Uterus (tissue), 2 donors: ENCODE measurements around the gene CHAC1.

Experiments used
- CTCF ChIP-seq, 4 experiments: fragments of 200-600 bp in 2 of 4; fragments of 450-650 bp in 2 of 4; sonication (generic) in 2 of 4; IDR thresholded peaks; one replicate each; pipeline ENCODE4 v1.5.1; 2016 to 2019; ENCODE audit warnings: antibody characterized with exemption in 4 of 4, mild to moderate bottlenecking in 2 of 4, moderate library complexity in 1 of 4
- POLR2A ChIP-seq, 2 donors: fragments of 450-650 bp; IDR thresholded peaks; one replicate each; pipeline ENCODE4 v1.6.1; 2016; ENCODE audit warnings: antibody characterized with exemption in 2 of 2, mild to moderate bottlenecking in 1 of 2, moderate library complexity in 1 of 2

- TF ChIP-seq CTCF (IDR thresholded peaks at IDR 0.05), result no peak
- no peak for TF ChIP-seq POLR2A (IDR thresholded peaks at IDR 0.05)
Measured at GRCh38 chr15:40953713-40954074, 423 bp downstream of the CHAC1 start.
